Body of pancreas (tissue), 4 donors: ENCODE results near the gene PGM3. TPM values are rescaled to one million over a fixed set of nuclear protein-coding genes. Genes with fewer than 3 reads are reported as not detected.

Experiments used
- ATAC-seq: fragments of 150-250 bp; one replicate; pipeline ENCODE4 v1.9.1; 2016
- DNase-seq, 4 donors: peaks; one replicate each; pipeline ENCODE4 v3.0.0-alpha.2; 2019
- H3K27ac ChIP-seq, 4 donors: fragments of 200-600 bp; sonication (generic); 1 replicate in 3 of 4; 2 replicates in 1 of 4; pipeline versions ENCODE4 v1.5.1 to v1.6.1; 2016 to 2019; ENCODE audit warnings: mild to moderate bottlenecking in 1 of 4, mixed read lengths in 1 of 4, moderate library complexity in 1 of 4
- H3K27me3 ChIP-seq, 2 donors: fragments of 200-600 bp; sonication (generic); one replicate each; pipeline ENCODE4 v1.6.0; 2016; ENCODE audit warnings: mild to moderate bottlenecking in 1 of 2
- H3K36me3 ChIP-seq, 2 donors: fragments of 200-600 bp; sonication (generic); replicated peaks in 1 of 2; 2 replicates each; pipeline ENCODE4 v1.5.1; 2016; ENCODE audit warnings: low read depth in 2 of 2; ENCODE audit not compliant: insufficient read depth in 1 of 2
- H3K4me1 ChIP-seq: fragments of 200-600 bp; sonication (generic); one replicate; pipeline ENCODE4 v1.6.0; 2016
- H3K4me3 ChIP-seq, 2 donors: fragments of 200-600 bp; sonication (generic); 1 replicate in 1 of 2; 2 replicates in 1 of 2; pipeline ENCODE4 v1.5.1; 2016 to 2019
- H3K9me3 ChIP-seq, 3 donors: fragments of 200-600 bp; sonication (generic); 1 replicate in 2 of 3; 2 replicates in 1 of 3; pipeline ENCODE4 v1.5.1; 2016
- CTCF ChIP-seq, 7 experiments: fragments of 450-650 bp in 4 of 7; fragments of 200-600 bp in 3 of 7; sonication (generic) in 3 of 7; IDR thresholded peaks; one replicate each; pipeline ENCODE4 v1.5.1; 2016 to 2019; ENCODE audit warnings: antibody characterized with exemption in 7 of 7
- POLR2A ChIP-seq, 3 donors: fragments of 450-650 bp; IDR thresholded peaks; one replicate each; pipeline ENCODE4 v1.6.1; 2016; ENCODE audit warnings: antibody characterized with exemption in 3 of 3, mild to moderate bottlenecking in 2 of 3
- WGBS, 2 donors: methylation state at CpG; one replicate each; pipeline ENCODE4 v1.1.5; 2017; 5-methylcytosine and 5-hydroxymethylcytosine counted together
- intact Hi-C: fragments of 100-400 bp; cut with DNase I; formaldehyde crosslinking; loops from one replicate; pipeline ENCODE4 v1.15.1; 2023
- total RNA-seq, 2 donors: library from RNA; depleted of rRNA; stranded (reverse); fragments of >200 nt; gene quantifications; one replicate each; pipeline ENCODE4 v1.1.0, GENCODE V29; 2016

Gene PGM3
- total RNA-seq, 2 donors from 2014 or later = 50.1 to 61.0 TPM

GRCh38 chr6:83126807-83127206, 66.3 kb downstream of the PGM3 start:
- no peak for ATAC-seq

GRCh38 chr6:83126223-83126622, 66.8 kb downstream of the PGM3 start:
- Histone ChIP-seq H3K27me3 (no peaks in the 10 kb centered on the region), H3K36me3 (peaks cover 0 to 28% of the 10 kb centered on the region in 2 donors), H3K27ac (no peak overlapping the region), H3K4me3 (no peak overlapping the region), H3K9me3 (no peaks in the 10 kb centered on the region), H3K4me1 (no peaks in the 10 kb centered on the region)
- DNase-seq (no peak), ATAC-seq (no peak)
- TF ChIP-seq POLR2A (IDR thresholded peaks at IDR 0.05) = no peak
- TF ChIP-seq CTCF (IDR thresholded peaks at IDR 0.05) = no peak
- intact Hi-C loops = no loop called here
- 91 to 94% methylated on average over 2 of the region's 2 CpGs for WGBS, 2 donors

More at GRCh38 chr6:83126807-83127206, 66.3 kb downstream of the PGM3 start:
- H3K27me3 ChIP-seq = no peaks in the 10 kb centered on the region
- intact Hi-C loops = no loop called here
- WGBS, 2 donors = 90 to 93% methylated on average over 5 of the region's 5 CpGs
- H3K4me1 ChIP-seq = no peaks in the 10 kb centered on the region
- no peaks in the 10 kb centered on the region for H3K9me3 ChIP-seq
- TF ChIP-seq POLR2A (IDR thresholded peaks at IDR 0.05) = no peak
- TF ChIP-seq CTCF (IDR thresholded peaks at IDR 0.05) = no peak
- H3K36me3 ChIP-seq = peaks cover 0 to 26% of the 10 kb centered on the region in 2 donors
- no peak for DNase-seq
- H3K27ac ChIP-seq = no peak overlapping the region
- H3K4me3 ChIP-seq = no peak overlapping the region

GRCh38 chr6:83125425-83125824, 67.6 kb downstream of the PGM3 start:
- TF ChIP-seq POLR2A (IDR thresholded peaks at IDR 0.05) (no peak), CTCF (IDR thresholded peaks at IDR 0.05) (no peak)
- intact Hi-C loops = no loop called here
- Histone ChIP-seq H3K4me3 (no peak overlapping the region), H3K36me3 (peaks cover 0 to 27% of the 10 kb centered on the region in 2 donors), H3K9me3 (no peaks in the 10 kb centered on the region), H3K27me3 (no peaks in the 10 kb centered on the region), H3K4me1 (no peaks in the 10 kb centered on the region), H3K27ac (no peak overlapping the region)
- ATAC-seq (no peak), DNase-seq (no peak)

GRCh38 chr6:83124553-83124952, 68.5 kb downstream of the PGM3 start:
- ATAC-seq (no peak), DNase-seq (no peak)
- Histone ChIP-seq H3K9me3 (no peaks in the 10 kb centered on the region), H3K36me3 (peaks cover 0 to 24% of the 10 kb centered on the region in 2 donors), H3K27ac (no peak overlapping the region), H3K4me3 (no peak overlapping the region), H3K27me3 (no peaks in the 10 kb centered on the region), H3K4me1 (no peaks in the 10 kb centered on the region)
- intact Hi-C loops = no loop called here
- 92 to 93% methylated on average over 3 of the region's 3 CpGs for WGBS, 2 donors
- TF ChIP-seq POLR2A (IDR thresholded peaks at IDR 0.05) = no peak
- TF ChIP-seq CTCF (IDR thresholded peaks at IDR 0.05) = no peak

- 90 to 93% methylated on average over 2 of the region's 2 CpGs for WGBS, 2 donors
Observed at GRCh38 chr6:83119742-83120300, 73.2 kb downstream of the PGM3 start.

More at GRCh38 chr6:83119742-83120300, 73.2 kb downstream of the PGM3 start:
- H3K9me3 ChIP-seq = no peaks in the 10 kb centered on the region
- no peak overlapping the region for H3K27ac ChIP-seq
- intact Hi-C loops = no loop called here
- DNase-seq (no peak), ATAC-seq (no peak)
- TF ChIP-seq POLR2A (IDR thresholded peaks at IDR 0.05) (no peak), CTCF (IDR thresholded peaks at IDR 0.05) (no peak)
- H3K36me3 ChIP-seq = peaks cover 0 to 12% of the 10 kb centered on the region in 2 donors
- no peaks in the 10 kb centered on the region for H3K27me3 ChIP-seq
- H3K4me3 ChIP-seq = no peak overlapping the region
- no peaks in the 10 kb centered on the region for H3K4me1 ChIP-seq
